Mesenchymal stem cell (in vitro differentiated cells and primary cell): ENCODE data around the gene PCSK6.

ENCODE experiments used
- DNase-seq: peaks from one replicate; pipeline ENCODE4 v3.0.0-alpha.2; 2013
- H2AFZ ChIP-seq: one replicate; pipeline ENCODE4 v1.6.1; 2013; ENCODE audit warnings: low read depth, mild to moderate bottlenecking, control low read depth, inconsistent platforms, low read length, moderate library complexity
- H2AK5ac ChIP-seq: 2 replicates; pipeline ENCODE4 v1.6.1; 2013; ENCODE audit warnings: low read length, moderate library complexity, mild to moderate bottlenecking, inconsistent platforms; ENCODE audit not compliant: severe bottlenecking
- H2BK120ac ChIP-seq: one replicate; pipeline ENCODE4 v1.6.1; 2013; ENCODE audit warnings: low read depth, mild to moderate bottlenecking, inconsistent platforms, low read length, moderate library complexity
- H2BK12ac ChIP-seq, 2 experiments: one replicate each; pipeline ENCODE4 v1.6.1; 2013; ENCODE audit warnings: inconsistent platforms in 2 of 2, low read length in 2 of 2, mild to moderate bottlenecking in 2 of 2, moderate library complexity in 2 of 2, control low read depth in 1 of 2
- H2BK15ac ChIP-seq: one replicate; pipeline ENCODE4 v1.6.1; 2013; ENCODE audit warnings: mild to moderate bottlenecking, low read depth, inconsistent platforms; ENCODE audit not compliant: poor library complexity, severe bottlenecking
- H2BK5ac ChIP-seq: 2 replicates; pipeline ENCODE4 v1.6.1; 2013; ENCODE audit warnings: low read depth, mild to moderate bottlenecking, low read length, control low read depth, inconsistent platforms; ENCODE audit not compliant: poor library complexity, severe bottlenecking
- H3K14ac ChIP-seq, 2 experiments: one replicate each; pipeline ENCODE4 v1.6.1; 2013; ENCODE audit warnings: inconsistent platforms in 2 of 2, low read length in 2 of 2, control low read depth in 1 of 2, mild to moderate bottlenecking in 1 of 2, moderate library complexity in 1 of 2
- H3K18ac ChIP-seq, 2 experiments: one replicate each; pipeline ENCODE4 v1.6.1; 2013; ENCODE audit warnings: inconsistent platforms in 2 of 2, low read length in 2 of 2, control low read depth in 1 of 2, low read depth in 1 of 2, mild to moderate bottlenecking in 1 of 2
- H3K23ac ChIP-seq, 2 experiments: one replicate each; pipeline ENCODE4 v1.6.1; 2013; ENCODE audit warnings: inconsistent platforms in 2 of 2, low read length in 2 of 2, mild to moderate bottlenecking in 2 of 2, moderate library complexity in 2 of 2, control low read depth in 1 of 2
- H3K27ac ChIP-seq: 2 replicates; pipeline ENCODE4 v1.5.1; 2013; ENCODE audit warnings: mild to moderate bottlenecking, moderate library complexity, low read length, control low read depth, inconsistent platforms; ENCODE audit not compliant: poor library complexity, severe bottlenecking
- H3K27me3 ChIP-seq, 2 experiments: 2 replicates each; pipeline versions ENCODE4 v1.6.1 to v1.7.0; 2013; ENCODE audit warnings: low read length in 2 of 2, mild to moderate bottlenecking in 2 of 2, moderate library complexity in 2 of 2, control low read depth in 1 of 2, inconsistent platforms in 1 of 2; ENCODE audit not compliant: control insufficient read depth in 1 of 2, insufficient read depth in 1 of 2
- H3K36me3 ChIP-seq, 2 experiments: 2 replicates each; pipeline versions ENCODE4 v1.6.1 to v1.7.0; 2013; ENCODE audit warnings: low read length in 2 of 2, control low read depth in 1 of 2, inconsistent platforms in 1 of 2, low read depth in 1 of 2, mild to moderate bottlenecking in 1 of 2; ENCODE audit not compliant: insufficient read depth in 2 of 2, control insufficient read depth in 1 of 2
- H3K4ac ChIP-seq, 2 experiments: one replicate each; pipeline ENCODE4 v1.6.1; 2013; ENCODE audit warnings: inconsistent platforms in 2 of 2, low read length in 2 of 2, mild to moderate bottlenecking in 2 of 2, moderate library complexity in 2 of 2, control low read depth in 1 of 2, low read depth in 1 of 2
- H3K4me1 ChIP-seq: 2 replicates; pipeline ENCODE4 v1.6.1; 2013; ENCODE audit warnings: low read depth, low read length, control low read depth; ENCODE audit not compliant: control insufficient read depth, insufficient read depth
- H3K4me2 ChIP-seq: 2 replicates; pipeline ENCODE4 v1.6.1; 2013; ENCODE audit warnings: low read length, mild to moderate bottlenecking, inconsistent platforms; ENCODE audit not compliant: poor library complexity, severe bottlenecking
- H3K4me3 ChIP-seq, 2 experiments: 2 replicates each; pipeline versions ENCODE4 v1.5.1 to v1.7.0; 2013; ENCODE audit warnings: low read length in 2 of 2, mild to moderate bottlenecking in 2 of 2, control low read depth in 1 of 2, low read depth in 1 of 2; ENCODE audit not compliant: insufficient read depth in 1 of 2
- H3K79me1 ChIP-seq: replicated peaks from 2 replicates; pipeline ENCODE4 v1.6.1; 2013; ENCODE audit warnings: mild to moderate bottlenecking, control low read depth, low read length, inconsistent platforms; ENCODE audit not compliant: poor library complexity, severe bottlenecking
- H3K9ac ChIP-seq: 2 replicates; pipeline ENCODE4 v1.7.0; 2013; ENCODE audit warnings: mild to moderate bottlenecking, low read length, moderate library complexity
- H3K9me3 ChIP-seq: 2 replicates; pipeline ENCODE4 v1.7.0; 2013; ENCODE audit warnings: mild to moderate bottlenecking, low read length; ENCODE audit not compliant: control insufficient read depth
- H4K8ac ChIP-seq: one replicate; pipeline ENCODE4 v1.6.1; 2013; ENCODE audit warnings: inconsistent platforms, mild to moderate bottlenecking, low read length, moderate library complexity
- H4K91ac ChIP-seq: one replicate; pipeline ENCODE4 v1.6.1; 2013; ENCODE audit warnings: mild to moderate bottlenecking, low read length, inconsistent platforms
- WGBS: methylation state at CpG from one replicate; pipeline ENCODE4 v1.1.7; 2013; ENCODE audit warnings: mixed read lengths; 5-methylcytosine and 5-hydroxymethylcytosine counted together

The PCSK6 gene

DNA sequence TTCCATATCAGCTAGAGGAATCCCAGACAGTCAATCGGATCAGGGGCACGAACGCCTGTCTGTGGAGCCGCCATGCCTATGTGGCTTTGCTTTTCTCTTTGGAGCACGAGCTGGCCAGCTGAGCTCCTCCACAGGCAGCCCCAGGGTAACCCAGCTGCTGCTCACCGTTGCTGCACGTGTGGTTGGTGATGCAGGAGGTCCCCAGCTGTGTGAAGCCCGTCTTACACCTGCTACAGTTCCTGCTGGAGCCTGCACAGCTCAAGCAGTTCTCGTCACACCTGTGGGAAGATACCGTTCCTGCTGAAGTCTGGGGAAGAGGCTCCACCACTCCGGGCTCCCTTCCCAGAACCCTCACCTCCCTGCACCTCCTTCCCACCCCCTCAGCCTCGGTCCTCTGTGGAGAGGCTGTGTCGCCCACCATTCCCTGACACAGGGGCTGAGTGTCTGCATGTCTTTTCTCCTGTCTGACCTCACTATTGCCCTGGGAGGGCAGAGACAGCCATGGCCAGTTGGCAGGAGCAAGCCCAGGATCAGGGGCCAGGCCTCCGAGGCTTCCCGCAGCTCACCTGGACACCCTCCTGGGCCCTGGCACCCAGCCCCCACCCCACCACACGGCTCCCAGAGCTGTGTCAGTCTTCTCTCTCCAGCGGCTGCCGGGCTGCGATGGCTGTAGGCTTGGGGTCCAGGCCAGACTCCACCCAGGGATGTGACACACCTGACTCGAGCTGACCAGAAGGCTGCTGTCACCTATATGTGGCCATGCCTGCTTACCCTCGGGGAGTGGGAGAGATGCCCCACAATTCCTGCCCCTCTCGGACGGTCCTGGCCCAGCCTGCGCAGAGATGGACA is 182.2 kb downstream of the PCSK6 start:
- 79% methylated on average over 24 of the region's 24 CpGs for WGBS
- no peak overlapping the region for H2BK120ac ChIP-seq
- no peak overlapping the region for H4K91ac ChIP-seq
- no peaks in the 10 kb centered on the region for H3K4me1 ChIP-seq
- no peaks in the 10 kb centered on the region for H3K9me3 ChIP-seq
- H2AK5ac ChIP-seq = no peak overlapping the region
- H3K23ac ChIP-seq = no peak overlapping the region
- H3K4ac ChIP-seq = no peak overlapping the region
- H3K9ac ChIP-seq = no peak overlapping the region
- no peak overlapping the region for H2AFZ ChIP-seq
- H3K4me2 ChIP-seq = no peak overlapping the region
- no peak overlapping the region for H2BK15ac ChIP-seq
- H2BK12ac ChIP-seq = no peak overlapping the region
- peaks cover 3 to 11% of the 10 kb centered on the region in 2 experiments for H3K27me3 ChIP-seq
- no peak for DNase-seq
- H3K36me3 ChIP-seq = no peaks in the 10 kb centered on the region
- no peak overlapping the region for H4K8ac ChIP-seq
- no peak overlapping the region for H3K14ac ChIP-seq
- no peak overlapping the region for H3K18ac ChIP-seq
- H3K79me1 ChIP-seq = no peaks in the 10 kb centered on the region
- no peak overlapping the region for H2BK5ac ChIP-seq
- H3K4me3 ChIP-seq = no peak overlapping the region
- H3K27ac ChIP-seq = no peak overlapping the region

DNA sequence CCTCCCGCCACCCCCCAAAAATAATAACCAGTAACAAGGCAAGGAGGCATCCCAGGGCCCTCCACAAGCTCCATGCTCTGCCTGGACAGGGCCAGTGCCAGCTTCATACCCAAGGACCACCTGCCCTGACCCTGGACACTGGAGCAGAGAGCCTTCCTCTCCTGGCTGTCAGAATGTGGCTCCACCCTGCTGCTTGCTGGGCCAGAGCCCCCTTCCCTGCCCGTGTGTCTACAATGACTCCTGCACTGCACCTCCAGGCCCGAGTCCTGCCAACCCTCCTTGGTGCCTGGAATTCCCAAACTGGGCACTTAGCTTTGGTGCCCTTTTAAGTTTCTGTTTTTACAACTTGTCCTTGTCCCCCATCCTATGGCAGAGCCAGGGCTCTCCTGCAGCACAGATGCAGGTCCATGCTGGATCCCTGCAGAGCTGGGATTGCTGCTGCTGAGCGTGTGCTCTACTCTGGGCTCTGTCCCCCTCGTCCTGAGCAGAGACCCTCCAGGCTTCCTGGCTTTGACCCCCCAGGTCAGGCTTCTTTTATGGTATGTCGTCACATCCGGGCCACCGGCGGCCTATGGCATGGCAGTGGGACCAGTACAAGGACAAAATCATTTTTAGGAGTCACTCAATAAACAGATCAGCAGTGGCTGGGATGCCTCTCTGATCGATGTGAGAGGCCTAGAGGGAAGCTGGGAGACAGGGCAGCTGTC is 183.0 kb downstream of the PCSK6 start:
- H3K4me2 ChIP-seq = no peak overlapping the region
- no peak overlapping the region for H3K14ac ChIP-seq
- H3K4me3 ChIP-seq = no peak overlapping the region
- no peak overlapping the region for H2BK15ac ChIP-seq
- no peak overlapping the region for H4K8ac ChIP-seq
- H2BK120ac ChIP-seq = no peak overlapping the region
- no peak overlapping the region for H2BK12ac ChIP-seq
- no peaks in the 10 kb centered on the region for H3K36me3 ChIP-seq
- H3K4ac ChIP-seq = no peak overlapping the region
- no peak overlapping the region for H4K91ac ChIP-seq
- no peak overlapping the region for H2AK5ac ChIP-seq
- H3K27ac ChIP-seq = no peak overlapping the region
- DNase-seq = no peak
- H3K27me3 ChIP-seq = peaks cover 3 to 11% of the 10 kb centered on the region in 2 experiments
- H2BK5ac ChIP-seq = no peak overlapping the region
- H3K9ac ChIP-seq = no peak overlapping the region
- no peaks in the 10 kb centered on the region for H3K9me3 ChIP-seq
- H2AFZ ChIP-seq = no peak overlapping the region
- no peak overlapping the region for H3K18ac ChIP-seq
- H3K79me1 ChIP-seq = no peaks in the 10 kb centered on the region
- WGBS = 77% methylated on average over 10 of the region's 10 CpGs
- H3K23ac ChIP-seq = no peak overlapping the region
- H3K4me1 ChIP-seq = no peaks in the 10 kb centered on the region

- Histone ChIP-seq H2BK120ac (no peak overlapping the region), H3K18ac (no peak overlapping the region), H3K4me1 (no peaks in the 10 kb centered on the region), H3K79me1 (no peaks in the 10 kb centered on the region), H2BK12ac (no peak overlapping the region), H2AK5ac (no peak overlapping the region), H3K36me3 (no peaks in the 10 kb centered on the region), H3K27me3 (peaks cover 3 to 11% of the 10 kb centered on the region in 2 experiments), H3K9ac (no peak overlapping the region), H3K23ac (no peak overlapping the region), H3K4me2 (no peak overlapping the region), H2AFZ (no peak overlapping the region), H4K8ac (no peak overlapping the region), H3K4me3 (no peak overlapping the region), H3K14ac (no peak overlapping the region), H3K27ac (no peak overlapping the region), H3K9me3 (no peaks in the 10 kb centered on the region), H2BK5ac (no peak overlapping the region), H2BK15ac (no peak overlapping the region), H3K4ac (no peak overlapping the region), H4K91ac (no peak overlapping the region)
- WGBS = 79% methylated on average over 8 of the region's 8 CpGs
- DNase-seq = no peak
These were observed 183.7 kb downstream of the PCSK6 start for GRCh38 chr15:101305820-101306255.

- no peak for DNase-seq
These were observed 186.1 kb downstream of the PCSK6 start for GRCh38 chr15:101303408-101303807.

More at GRCh38 chr15:101303408-101303807, 186.1 kb downstream of the PCSK6 start:
- H3K79me1 ChIP-seq = no peaks in the 10 kb centered on the region
- H3K4ac ChIP-seq = no peak overlapping the region
- 84% methylated on average over 4 of the region's 4 CpGs for WGBS
- no peak overlapping the region for H2AFZ ChIP-seq
- no peaks in the 10 kb centered on the region for H3K9me3 ChIP-seq
- H3K4me1 ChIP-seq = no peaks in the 10 kb centered on the region
- H3K9ac ChIP-seq = no peak overlapping the region
- no peak overlapping the region for H3K4me3 ChIP-seq
- no peak overlapping the region for H3K14ac ChIP-seq
- H3K27me3 ChIP-seq = peaks cover 3 to 7% of the 10 kb centered on the region in 2 experiments
- H2BK120ac ChIP-seq = no peak overlapping the region
- H2BK5ac ChIP-seq = no peak overlapping the region
- H3K27ac ChIP-seq = no peak overlapping the region
- H4K8ac ChIP-seq = no peak overlapping the region
- no peak overlapping the region for H4K91ac ChIP-seq
- no peak overlapping the region for H2BK12ac ChIP-seq
- H3K23ac ChIP-seq = no peak overlapping the region
- H2AK5ac ChIP-seq = no peak overlapping the region
- H3K4me2 ChIP-seq = no peak overlapping the region
- no peak overlapping the region for H2BK15ac ChIP-seq
- no peak overlapping the region for H3K18ac ChIP-seq
- H3K36me3 ChIP-seq = no peaks in the 10 kb centered on the region
